Esophagus squamous epithelium (tissue), 5 donors: ENCODE data around the gene TRIM47. TPM values are rescaled to one million over a fixed set of nuclear protein-coding genes. Genes with fewer than 3 reads are reported as not detected.
"Not testable (repeated sequence)": the region's sequence is repeated elsewhere in the genome, so short reads cannot be mapped to it uniquely, and the experiment has no call there.

Experiments
- DNase-seq: peaks from one replicate; lab custom pipeline; 2025; lab: John Stamatoyannopoulos, UW
- H3K27ac ChIP-seq, 4 donors: fragments of 200-600 bp; sonication (generic); one replicate each; pipeline ENCODE4 v1.5.1; 2016 to 2019; ENCODE audit warnings: mild to moderate bottlenecking in 1 of 4
- H3K27me3 ChIP-seq, 4 donors: fragments of 200-600 bp; sonication (generic); 1 replicate in 3 of 4; 2 replicates in 1 of 4; pipeline versions ENCODE4 v1.5.1 to v1.6.0; 2017 to 2021; ENCODE audit warnings: antibody characterized with exemption in 1 of 4
- H3K36me3 ChIP-seq, 3 donors: fragments of 200-600 bp; sonication (generic); one replicate each; pipeline ENCODE4 v1.5.1; 2016 to 2019
- H3K4me1 ChIP-seq, 3 donors: fragments of 200-600 bp; sonication (generic); one replicate each; pipeline ENCODE4 v1.5.1; 2017 to 2019
- H3K4me3 ChIP-seq, 4 donors: fragments of 200-600 bp; sonication (generic); 1 replicate in 3 of 4; 2 replicates in 1 of 4; pipeline ENCODE4 v1.5.1; 2016 to 2019; ENCODE audit warnings: mild to moderate bottlenecking in 2 of 4, moderate library complexity in 1 of 4
- H3K9me3 ChIP-seq, 3 donors: fragments of 200-600 bp; sonication (generic); one replicate each; pipeline ENCODE4 v1.5.1; 2016 to 2019
- CTCF ChIP-seq, 6 experiments: fragments of 450-650 bp in 4 of 6; fragments of 200-600 bp in 2 of 6; sonication (generic) in 2 of 6; IDR thresholded peaks; one replicate each; pipeline ENCODE4 v1.5.1; 2016 to 2019; ENCODE audit warnings: antibody characterized with exemption in 6 of 6, mild to moderate bottlenecking in 4 of 6, moderate library complexity in 4 of 6
- POLR2A ChIP-seq, 4 donors: fragments of 450-650 bp; IDR thresholded peaks; one replicate each; pipeline ENCODE4 v1.6.1; 2017; ENCODE audit warnings: antibody characterized with exemption in 4 of 4, mild to moderate bottlenecking in 4 of 4, moderate library complexity in 3 of 4
- WGBS, 2 donors: methylation state at CpG; one replicate each; pipeline ENCODE4 v1.1.5; 2018; 5-methylcytosine and 5-hydroxymethylcytosine counted together
- intact Hi-C: fragments of 100-400 bp; cut with DNase I; formaldehyde crosslinking; loops from one replicate; pipeline ENCODE4 v1.15.0; 2022
- total RNA-seq, 4 donors: library from RNA; depleted of rRNA; stranded (reverse); fragments of >200 nt; gene quantifications; one replicate each; pipeline ENCODE4 v1.1.0, GENCODE V29; 2016
- donor health status: DM: yes; HTN: yes; CAD: no.

Gene TRIM47
- total RNA-seq, 4 donors from 2014 or later: 19.5 to 33.4 (median 25.5) TPM

GRCh38 chr17:75869282-75870141 lies 8.9 kb downstream of the TRIM47 start:
- Histone ChIP-seq H3K4me3 (peak overlapping the region in 3 of 4 donors; percentile 14 to 60 (median 33)), H3K27ac (peak overlapping the region; percentile 69 to 98 (median 96)), H3K27me3 (no peaks in the 10 kb centered on the region), H3K36me3 (peaks cover 2 to 10% (median 8%) of the 10 kb centered on the region in 3 donors), H3K9me3 (no peaks in the 10 kb centered on the region), H3K4me1 (peaks cover 32 to 76% (median 67%) of the 10 kb centered on the region in 3 donors)
- no peak for DNase-seq
- intact Hi-C loops: no loop called here
- TF ChIP-seq POLR2A (IDR thresholded peaks at IDR 0.05) (peak in 1 of 4 donors; percentile 7), CTCF (IDR thresholded peaks at IDR 0.05) (no peak)
- WGBS, 2 donors: 30% methylated on average over 11 to 13 of the region's 23 CpGs

- H3K9me3 ChIP-seq, intact Hi-C loops, DNase-seq, H3K27me3 ChIP-seq, H3K36me3 ChIP-seq: not testable (repeated sequence)
- peaks cover 32 to 76% (median 67%) of the 10 kb centered on the region in 3 donors for H3K4me1 ChIP-seq
- peak overlapping the region; percentile 69 to 98 (median 96) for H3K27ac ChIP-seq
- peak overlapping the region in 1 of 4 donors; percentile 60 for H3K4me3 ChIP-seq
- WGBS, 2 donors: 80 to 93% methylated on average over 2 to 10 of the region's 12 CpGs
Measured at GRCh38 chr17:75868730-75869281, 9.6 kb downstream of the TRIM47 start.

- H3K4me3 ChIP-seq: not testable (repeated sequence)
Measured at GRCh38 chr17:75865404-75866188, 12.8 kb downstream of the TRIM47 start.

GRCh38 chr17:75864887-75865286 lies 13.5 kb downstream of the TRIM47 start:
- intact Hi-C loops, H3K27me3 ChIP-seq, H3K36me3 ChIP-seq, DNase-seq, H3K4me3 ChIP-seq, H3K9me3 ChIP-seq: not testable (repeated sequence)
- Histone ChIP-seq H3K4me1 (peaks cover 15 to 56% (median 39%) of the 10 kb centered on the region in 3 donors), H3K27ac (peak overlapping the region; percentile 66 to 87 (median 77))
- 47 to 71% methylated on average over 3 to 4 of the region's 4 CpGs for WGBS, 2 donors

More at GRCh38 chr17:75865404-75866188, 12.8 kb downstream of the TRIM47 start:
- H3K27me3 ChIP-seq, H3K9me3 ChIP-seq, intact Hi-C loops, H3K36me3 ChIP-seq, DNase-seq: not testable (repeated sequence)
- H3K27ac ChIP-seq: peak overlapping the region; percentile 66 to 81 (median 72)
- peaks cover 19 to 63% (median 46%) of the 10 kb centered on the region in 3 donors for H3K4me1 ChIP-seq
- 72 to 76% methylated on average over 13 to 17 of the region's 17 CpGs for WGBS, 2 donors

GRCh38 chr17:75864448-75864871 lies 13.9 kb downstream of the TRIM47 start:
- Histone ChIP-seq H3K36me3 (no peaks in the 10 kb centered on the region), H3K27me3 (no peaks in the 10 kb centered on the region), H3K4me3 (peak overlapping the region in 1 of 4 donors; percentile 0), H3K27ac (peak overlapping the region; percentile 66 to 87 (median 77)), H3K4me1 (peaks cover 12 to 52% (median 35%) of the 10 kb centered on the region in 3 donors), H3K9me3 (no peaks in the 10 kb centered on the region)
- TF ChIP-seq CTCF (IDR thresholded peaks at IDR 0.05): peak in 1 of 6 experiments; percentile 22
- no peak for TF ChIP-seq POLR2A (IDR thresholded peaks at IDR 0.05)
- WGBS, 2 donors: 0 to 13% methylated on average over 3 of the region's 8 CpGs
- intact Hi-C loops: no loop called here
- DNase-seq: no peak

- DNase-seq: no peak
- Histone ChIP-seq H3K4me1 (peaks cover 12 to 56% (median 27%) of the 10 kb centered on the region in 3 donors), H3K4me3 (no peak overlapping the region), H3K27me3 (no peaks in the 10 kb centered on the region), H3K27ac (peak overlapping the region; percentile 43 to 81 (median 72)), H3K36me3 (no peaks in the 10 kb centered on the region), H3K9me3 (no peaks in the 10 kb centered on the region)
- WGBS, 2 donors: 64% methylated on average over 9 of the region's 9 CpGs
- TF ChIP-seq CTCF (IDR thresholded peaks at IDR 0.05) (no peak), POLR2A (IDR thresholded peaks at IDR 0.05) (peak in 1 of 4 donors; percentile 25)
- intact Hi-C loops: no loop called here
Measured at GRCh38 chr17:75861927-75862317, 16.5 kb downstream of the TRIM47 start.

GRCh38 chr17:75859358-75859757 lies 19.0 kb downstream of the TRIM47 start:
- H3K9me3 ChIP-seq, DNase-seq, H3K36me3 ChIP-seq, H3K27me3 ChIP-seq, intact Hi-C loops, H3K4me3 ChIP-seq: not testable (repeated sequence)
- WGBS, 2 donors: 64 to 66% methylated on average over 10 of the region's 10 CpGs
- Histone ChIP-seq H3K4me1 (peaks cover 10 to 60% (median 25%) of the 10 kb centered on the region in 3 donors), H3K27ac (peak overlapping the region; percentile 39 to 72 (median 41))
